K562 (cell line): Measurements from ENCODE around the gene PRODH2. TPM values are rescaled to one million over a fixed set of nuclear protein-coding genes. Genes with fewer than 3 reads are reported as not detected.

ENCODE experiments used
- ATAC-seq: fragments of 200-7000 bp; cut with Tn5 transposase; 3 replicates; pipeline ENCODE4 v1.9.1; 2020; ENCODE audit warnings: moderate library complexity
- BruUV-seq: library from RNA; stranded (reverse); fragments of 400-500 nt; replicated peaks from 2 replicates; lab custom pipeline; 2021; lab: Mats Ljungman, UMichigan
- CTCF ChIA-PET: fragments of 300-600 bp; formaldehyde crosslinking; extraction: SDS; loops from one replicate; lab custom pipeline; 2021; ENCODE audit warnings: low intra/inter-chr PET ratio; lab: Yijun Ruan, JAX
- POLR2A ChIA-PET: fragments of 300-600, 350-650 bp; sonication (Branson Sonifier 250); formaldehyde crosslinking; extraction: SDS; loops from one replicate; lab custom pipeline; 2021; ENCODE audit warnings: antibody characterized with exemption, inconsistent platforms; lab: Yijun Ruan, JAX
- DNase-seq, 4 experiments: peaks; one replicate each; pipeline versions ENCODE4 v3.0.0 to v3.0.0-alpha.2; 2011 to 2018; ENCODE audit warnings: low spot score in 3 of 4, mixed read lengths in 3 of 4; ENCODE audit errors: extremely low read depth in 1 of 4
- FAIRE-seq: peaks from 2 replicates; lab custom pipeline; 2011; peaks lifted over from hg19 to GRCh38; lab: Jason Lieb, UNC
- H2AFZ ChIP-seq: 2 replicates; pipeline ENCODE4 v1.6.0; 2011; ENCODE audit warnings: low read depth, low read length, control low read depth, inconsistent platforms
- H3K27ac ChIP-seq: fragments of 200-600 bp; 3 replicates; pipeline ENCODE4 v1.8.0; 2011; ENCODE audit warnings: low read depth, mild to moderate bottlenecking, control low read depth, inconsistent platforms, low read length, moderate library complexity, mixed read lengths; ENCODE audit errors: extremely low read depth
- H3K27me3 ChIP-seq, 2 experiments: fragments of 300-600 bp in 1 of 2; 2 replicates in 1 of 2; 3 replicates in 1 of 2; pipeline versions ENCODE4 v1.6.0 to v1.8.0; 2011; ENCODE audit warnings: inconsistent platforms in 2 of 2, low read length in 2 of 2, mild to moderate bottlenecking in 1 of 2, mixed read lengths in 1 of 2, moderate library complexity in 1 of 2; ENCODE audit not compliant: control insufficient read depth in 2 of 2, insufficient read depth in 2 of 2
- H3K36me3 ChIP-seq: fragments of 300-600 bp; 3 replicates; pipeline ENCODE4 v1.8.0; 2011; ENCODE audit warnings: mild to moderate bottlenecking, low read length, inconsistent platforms; ENCODE audit not compliant: control insufficient read depth, insufficient read depth
- H3K4me1 ChIP-seq, 2 experiments: fragments of 200-600 bp in 1 of 2; replicated peaks in 1 of 2; 2 replicates in 1 of 2; 3 replicates in 1 of 2; pipeline versions ENCODE4 v1.5.1 to v1.8.0; 2011; ENCODE audit warnings: inconsistent platforms in 2 of 2, low read length in 2 of 2, mild to moderate bottlenecking in 1 of 2, mixed read lengths in 1 of 2, moderate library complexity in 1 of 2; ENCODE audit not compliant: control insufficient read depth in 2 of 2, insufficient read depth in 2 of 2
- H3K4me2 ChIP-seq: 2 replicates; pipeline ENCODE4 v1.6.1; 2011; ENCODE audit warnings: low read length, control low read depth, inconsistent platforms, mixed read lengths; ENCODE audit not compliant: insufficient read depth
- H3K4me3 ChIP-seq: fragments of 200-600 bp; sonication (generic), shearing (Covaris generic); 2 replicates; pipeline ENCODE4 v1.5.1; 2016; ENCODE audit warnings: control low read depth, inconsistent platforms
- H3K79me2 ChIP-seq: fragments of 200-600 bp; 3 replicates; pipeline ENCODE4 v1.8.0; 2011; ENCODE audit warnings: low read length, inconsistent platforms; ENCODE audit not compliant: control insufficient read depth, insufficient read depth
- H3K9ac ChIP-seq, 2 experiments: 2 replicates each; pipeline versions ENCODE4 v1.6.0 to v1.6.1; 2011; ENCODE audit warnings: low read depth in 2 of 2, low read length in 2 of 2, control low read depth in 1 of 2, inconsistent platforms in 1 of 2, mild to moderate bottlenecking in 1 of 2, mixed read lengths in 1 of 2; ENCODE audit not compliant: insufficient read depth in 1 of 2
- H3K9me1 ChIP-seq: one replicate; pipeline ENCODE4 v1.6.0; 2011; ENCODE audit warnings: inconsistent platforms, mild to moderate bottlenecking, low read length, moderate library complexity; ENCODE audit not compliant: control insufficient read depth, insufficient read depth
- H3K9me3 ChIP-seq: replicated peaks from 2 replicates; pipeline ENCODE4 v1.5.1; 2011; ENCODE audit warnings: low read depth, low read length, inconsistent platforms; ENCODE audit not compliant: control insufficient read depth, insufficient read depth
- H4K20me1 ChIP-seq: replicated peaks from 2 replicates; pipeline ENCODE4 v1.6.1; 2011; ENCODE audit warnings: low read length, inconsistent platforms, mixed read lengths; ENCODE audit not compliant: control insufficient read depth, insufficient read depth
- ARHGAP35 ChIP-seq: fragments of 450-650 bp; IDR thresholded peaks from 2 replicates; pipeline ENCODE4 v1.6.1; 2018; ENCODE audit not compliant: partially characterized antibody
- CBX1 ChIP-seq: sonication (generic); IDR thresholded peaks from 2 replicates; pipeline ENCODE4 v1.6.1; 2016; ENCODE audit warnings: antibody characterized with exemption, low read depth, mild to moderate bottlenecking
- FOXA3 ChIP-seq, 2 experiments: fragments of 450-650 bp in 1 of 2; sonication (generic) in 1 of 2; formaldehyde crosslinking; IDR thresholded peaks in 1 of 2; conservative IDR thresholded peaks in 1 of 2; 2 replicates each; pipeline versions ENCODE4 v1.4.0 to v1.8.0; 2020 to 2022; ENCODE audit warnings: mild to moderate bottlenecking in 2 of 2, missing genetic modification reagents in 1 of 2
- MCM3 ChIP-seq: fragments of 450-650 bp; IDR thresholded peaks from 2 replicates; pipeline ENCODE4 v1.6.1; 2016
- MED1 ChIP-seq: sonication (generic); formaldehyde crosslinking; IDR thresholded peaks from 2 replicates; pipeline ENCODE4 v1.8.1; 2023; ENCODE audit warnings: missing genetic modification reagents, borderline replicate concordance
- MEF2A ChIP-seq: IDR thresholded peaks from 2 replicates; pipeline ENCODE4 v1.6.1; 2011; ENCODE audit warnings: low read depth, mild to moderate bottlenecking, low read length, moderate library complexity; ENCODE audit not compliant: control insufficient read depth
- SP1 ChIP-seq: sonication (generic); formaldehyde crosslinking; IDR thresholded peaks from 2 replicates; pipeline ENCODE4 v1.8.1; 2022; ENCODE audit warnings: mild to moderate bottlenecking, missing genetic modification reagents
- ZNF696 ChIP-seq: fragments of 250-450 bp; sonication (Bioruptor Pico); conservative IDR thresholded peaks from 2 replicates; pipeline ENCODE4 v1.4.0; 2020; ENCODE audit warnings: mild to moderate bottlenecking, moderate library complexity
- WGBS: fragments of 100-300 bp; shearing (Covaris generic); methylation state at CpG from one replicate; pipeline ENCODE4 v1.1.6; 2016; ENCODE audit warnings: low coverage, mixed read lengths; ENCODE audit not compliant: insufficient coverage; ENCODE audit errors: missing lambda C conversion rate; 5-methylcytosine and 5-hydroxymethylcytosine counted together
- in situ Hi-C: fragments of 300-500 bp; cut with MboI; formaldehyde crosslinking; loops from 4 replicates; pipeline ENCODE4 v1.15.0; 2018; ENCODE audit warnings: inconsistent platforms, mixed read lengths
- intact Hi-C: fragments of 100-400 bp; cut with micrococcal nuclease; formaldehyde crosslinking; loops from 2 replicates; pipeline ENCODE4 v1.14.2; 2022
- polyA plus RNA-seq, 8 experiments: library from polyadenylated mRNA; depleted of rRNA in 4 of 8; stranded (reverse) in 5 of 8; unstranded in 3 of 8; fragments of >200 nt; fragmentation: Nextera tagmentation in 2 of 8; fragmentation: Illumina TruSeq in 1 of 8; extraction: Ambion mirVana in 2 of 8; extraction: Trizol in 1 of 8; gene quantifications; 2 replicates each; pipeline versions ENCODE4 v1.2.1 to v1.2.3, GENCODE V29; 2011 to 2014; ENCODE audit warnings: inconsistent platforms in 1 of 8, missing spikeins in 1 of 8
- total RNA-seq, 7 experiments: library from RNA; depleted of rRNA in 6 of 7; stranded (reverse); fragments of >200 nt in 6 of 7; fragmentation: Illumina TruSeq in 2 of 7; extraction: Trizol in 2 of 7; gene quantifications; 2 replicates each; pipeline versions ENCODE4 v1.2.1 to v1.2.3, GENCODE V29; 2011 to 2021; ENCODE audit warnings: low replicate concordance in 1 of 7
- TF ChIP-seq, protein P1 (sequence below): sonication (generic); formaldehyde crosslinking; IDR thresholded peaks from 2 replicates; pipeline ENCODE4 v1.9.0; 2022; ENCODE audit warnings: mild to moderate bottlenecking, missing genetic modification reagents

Gene PRODH2
- total and polyA plus RNA-seq, 9 of the 15 experiments (the other 6 are each of a cell fraction or from before 2014, with no cell fraction given) = not detected

DNA sequence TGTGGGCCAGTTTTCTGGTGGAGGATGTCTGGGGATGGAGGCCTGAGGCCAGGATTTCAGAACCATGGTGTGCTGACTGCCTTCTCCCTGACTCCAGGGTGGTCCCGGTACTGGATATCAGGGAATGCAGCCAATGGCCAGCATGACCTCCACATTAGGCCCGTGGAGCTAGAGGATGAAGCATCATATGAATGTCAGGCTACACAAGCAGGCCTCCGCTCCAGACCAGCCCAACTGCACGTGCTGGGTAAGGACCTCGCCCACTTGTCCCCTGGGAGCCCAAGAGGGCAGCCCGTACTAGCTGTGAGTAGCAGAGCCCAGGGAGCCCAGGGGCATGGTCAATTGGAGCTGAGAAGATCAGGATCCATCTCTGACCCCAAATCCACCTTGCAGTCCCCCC, 45.7 kb upstream of the PRODH2 start:
- Histone ChIP-seq H3K36me3 (no peaks in the 10 kb centered on the region), H2AFZ (no peak overlapping the region), H4K20me1 (peaks cover 8% of the 10 kb centered on the region; the same call in 1 of the 2 replicates), H3K9me1 (no peaks in the 10 kb centered on the region), H3K79me2 (no peaks in the 10 kb centered on the region), H3K4me2 (no peak overlapping the region), H3K27me3 (peaks cover 16 to 52% of the 10 kb centered on the region in 2 experiments; a peak in 4 of 5 replicates), H3K9me3 (peaks cover 5% of the 10 kb centered on the region; the same call in 1 of the 2 replicates), H3K4me1 (peaks cover 15 to 48% of the 10 kb centered on the region in 2 experiments), H3K9ac (no peak overlapping the region), H3K27ac (no peak overlapping the region), H3K4me3 (no peak overlapping the region)
- WGBS = 13% methylated on average over 6 of the region's 6 CpGs
- ChIA-PET CTCF (no interaction called here), POLR2A (no interaction called here)
- no TSS peak for BruUV-seq
- no peak for TF ChIP-seq CBX1
- TF ChIP-seq ZNF696 (CRISPR knock-in tag) = no peak
- TF ChIP-seq MED1 (CRISPR knock-in tag) = no peak
- no peak for TF ChIP-seq MEF2A
- no peak for TF ChIP-seq MCM3
- no peak for TF ChIP-seq ARHGAP35
- TF ChIP-seq, protein P1, sequence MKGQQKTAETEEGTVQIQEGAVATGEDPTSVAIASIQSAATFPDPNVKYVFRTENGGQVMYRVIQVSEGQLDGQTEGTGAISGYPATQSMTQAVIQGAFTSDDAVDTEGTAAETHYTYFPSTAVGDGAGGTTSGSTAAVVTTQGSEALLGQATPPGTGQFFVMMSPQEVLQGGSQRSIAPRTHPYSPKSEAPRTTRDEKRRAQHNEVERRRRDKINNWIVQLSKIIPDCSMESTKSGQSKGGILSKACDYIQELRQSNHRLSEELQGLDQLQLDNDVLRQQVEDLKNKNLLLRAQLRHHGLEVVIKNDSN = no peak
- no peak for TF ChIP-seq FOXA3 (CRISPR knock-in tag; conservative IDR thresholded peaks at IDR 0.05 in 1 of 2, IDR thresholded peaks at IDR 0.05 in 1 of 2)
- no peak for TF ChIP-seq SP1 (CRISPR knock-in tag)
- in situ Hi-C loops (no loop called here), intact Hi-C loops (no loop called here)
- DNase-seq (no peak), ATAC-seq (no peak), FAIRE-seq (no peak)
